Body of pancreas (tissue), 4 donors: ENCODE data around the gene PIK3AP1. TPM values are rescaled to one million over a fixed set of nuclear protein-coding genes. Genes with fewer than 3 reads are reported as not detected.

Source experiments
- ATAC-seq: fragments of 150-250 bp; one replicate; pipeline ENCODE4 v1.9.1; 2016
- DNase-seq, 4 donors: peaks; one replicate each; pipeline ENCODE4 v3.0.0-alpha.2; 2019
- H3K27ac ChIP-seq, 4 donors: fragments of 200-600 bp; sonication (generic); 1 replicate in 3 of 4; 2 replicates in 1 of 4; pipeline versions ENCODE4 v1.5.1 to v1.6.1; 2016 to 2019; ENCODE audit warnings: mild to moderate bottlenecking in 1 of 4, mixed read lengths in 1 of 4, moderate library complexity in 1 of 4
- H3K27me3 ChIP-seq, 2 donors: fragments of 200-600 bp; sonication (generic); one replicate each; pipeline ENCODE4 v1.6.0; 2016; ENCODE audit warnings: mild to moderate bottlenecking in 1 of 2
- H3K36me3 ChIP-seq, 2 donors: fragments of 200-600 bp; sonication (generic); replicated peaks in 1 of 2; 2 replicates each; pipeline ENCODE4 v1.5.1; 2016; ENCODE audit warnings: low read depth in 2 of 2; ENCODE audit not compliant: insufficient read depth in 1 of 2
- H3K4me1 ChIP-seq: fragments of 200-600 bp; sonication (generic); one replicate; pipeline ENCODE4 v1.6.0; 2016
- H3K4me3 ChIP-seq, 2 donors: fragments of 200-600 bp; sonication (generic); 1 replicate in 1 of 2; 2 replicates in 1 of 2; pipeline ENCODE4 v1.5.1; 2016 to 2019
- H3K9me3 ChIP-seq, 3 donors: fragments of 200-600 bp; sonication (generic); 1 replicate in 2 of 3; 2 replicates in 1 of 3; pipeline ENCODE4 v1.5.1; 2016
- CTCF ChIP-seq, 7 experiments: fragments of 450-650 bp in 4 of 7; fragments of 200-600 bp in 3 of 7; sonication (generic) in 3 of 7; IDR thresholded peaks; one replicate each; pipeline ENCODE4 v1.5.1; 2016 to 2019; ENCODE audit warnings: antibody characterized with exemption in 7 of 7
- POLR2A ChIP-seq, 3 donors: fragments of 450-650 bp; IDR thresholded peaks; one replicate each; pipeline ENCODE4 v1.6.1; 2016; ENCODE audit warnings: antibody characterized with exemption in 3 of 3, mild to moderate bottlenecking in 2 of 3
- WGBS, 2 donors: methylation state at CpG; one replicate each; pipeline ENCODE4 v1.1.5; 2017; 5-methylcytosine and 5-hydroxymethylcytosine counted together
- intact Hi-C: fragments of 100-400 bp; cut with DNase I; formaldehyde crosslinking; loops from one replicate; pipeline ENCODE4 v1.15.1; 2023
- total RNA-seq, 2 donors: library from RNA; depleted of rRNA; stranded (reverse); fragments of >200 nt; gene quantifications; one replicate each; pipeline ENCODE4 v1.1.0, GENCODE V29; 2016

PIK3AP1 gene
- total RNA-seq, 2 donors from 2014 or later, result 28.0 to 37.2 TPM

- TF ChIP-seq CTCF (IDR thresholded peaks at IDR 0.05) (no peak), POLR2A (IDR thresholded peaks at IDR 0.05) (no peak)
- H3K4me1 ChIP-seq, result peaks cover 9% of the 10 kb centered on the region
- H3K4me3 ChIP-seq, result no peak overlapping the region
- 85 to 86% methylated on average over 7 of the region's 7 CpGs for WGBS, 2 donors
- intact Hi-C loops, result no loop called here
- no peaks in the 10 kb centered on the region for H3K9me3 ChIP-seq
- no peaks in the 10 kb centered on the region for H3K27me3 ChIP-seq
- ATAC-seq (no peak), DNase-seq (no peak)
- H3K36me3 ChIP-seq, result no peaks in the 10 kb centered on the region
- H3K27ac ChIP-seq, result no peak overlapping the region
Measured at GRCh38 chr10:96696845-96697425, 23.4 kb downstream of the PIK3AP1 start.

- Histone ChIP-seq H3K27ac (no peak overlapping the region), H3K4me3 (no peak overlapping the region), H3K27me3 (no peaks in the 10 kb centered on the region), H3K4me1 (peaks cover 9% of the 10 kb centered on the region), H3K36me3 (no peaks in the 10 kb centered on the region), H3K9me3 (no peaks in the 10 kb centered on the region)
- intact Hi-C loops, result no loop called here
- DNase-seq (no peak), ATAC-seq (no peak)
- TF ChIP-seq POLR2A (IDR thresholded peaks at IDR 0.05), result no peak
- no peak for TF ChIP-seq CTCF (IDR thresholded peaks at IDR 0.05)
- WGBS, 2 donors, result 64 to 76% methylated on average over 3 of the region's 3 CpGs
Measured at GRCh38 chr10:96695975-96696634, 24.2 kb downstream of the PIK3AP1 start.

GRCh38 chr10:96695366-96695765 lies 24.9 kb downstream of the PIK3AP1 start:
- WGBS, 2 donors, result 14 to 21% methylated on average over 1 of the region's 1 CpG
- Histone ChIP-seq H3K9me3 (no peaks in the 10 kb centered on the region), H3K27me3 (no peaks in the 10 kb centered on the region), H3K4me1 (peaks cover 9% of the 10 kb centered on the region), H3K36me3 (no peaks in the 10 kb centered on the region), H3K4me3 (no peak overlapping the region), H3K27ac (no peak overlapping the region)
- ATAC-seq (no peak), DNase-seq (no peak)
- intact Hi-C loops, result no loop called here
- TF ChIP-seq CTCF (IDR thresholded peaks at IDR 0.05) (no peak), POLR2A (IDR thresholded peaks at IDR 0.05) (no peak)

GRCh38 chr10:96693431-96693830 lies 26.9 kb downstream of the PIK3AP1 start:
- Histone ChIP-seq H3K36me3 (no peaks in the 10 kb centered on the region), H3K27ac (no peak overlapping the region), H3K4me1 (peaks cover 9% of the 10 kb centered on the region), H3K4me3 (no peak overlapping the region), H3K27me3 (no peaks in the 10 kb centered on the region), H3K9me3 (no peaks in the 10 kb centered on the region)
- intact Hi-C loops, result no loop called here
- DNase-seq, result no peak
- 92 to 93% methylated on average over 3 of the region's 3 CpGs for WGBS, 2 donors
- no peak for TF ChIP-seq CTCF (IDR thresholded peaks at IDR 0.05)
- TF ChIP-seq POLR2A (IDR thresholded peaks at IDR 0.05), result no peak
- no peak for ATAC-seq

GRCh38 chr10:96692427-96692826 lies 27.9 kb downstream of the PIK3AP1 start:
- Histone ChIP-seq H3K27me3 (no peaks in the 10 kb centered on the region), H3K9me3 (no peaks in the 10 kb centered on the region), H3K27ac (no peak overlapping the region), H3K4me1 (peaks cover 9% of the 10 kb centered on the region), H3K4me3 (no peak overlapping the region), H3K36me3 (no peaks in the 10 kb centered on the region)
- ATAC-seq, result no peak
- 87 to 97% methylated on average over 4 of the region's 4 CpGs for WGBS, 2 donors
- intact Hi-C loops, result no loop called here
- no peak for DNase-seq
- TF ChIP-seq POLR2A (IDR thresholded peaks at IDR 0.05) (no peak), CTCF (IDR thresholded peaks at IDR 0.05) (no peak)
